Daoy (cell line): Measurements from ENCODE around the gene DUSP23. TPM values are rescaled to one million over a fixed set of nuclear protein-coding genes. Genes with fewer than 3 reads are reported as not detected.
A peak's percentile ranks its signal among the peaks of the same experiment; 100 is the strongest.

Source experiments
- DNase-seq: peaks from one replicate; pipeline ENCODE4 v3.0.0-alpha.2; 2015; ENCODE audit warnings: low read depth
- total RNA-seq: library from RNA; depleted of rRNA; stranded (reverse); fragments of >200 nt; shearing (Covaris generic); gene quantifications from 2 replicates; pipeline ENCODE4 v1.2.3, GENCODE V29; 2014

The DUSP23 gene
- total RNA-seq, 1 experiment from 2014 or later = 1.2 TPM

DNA sequence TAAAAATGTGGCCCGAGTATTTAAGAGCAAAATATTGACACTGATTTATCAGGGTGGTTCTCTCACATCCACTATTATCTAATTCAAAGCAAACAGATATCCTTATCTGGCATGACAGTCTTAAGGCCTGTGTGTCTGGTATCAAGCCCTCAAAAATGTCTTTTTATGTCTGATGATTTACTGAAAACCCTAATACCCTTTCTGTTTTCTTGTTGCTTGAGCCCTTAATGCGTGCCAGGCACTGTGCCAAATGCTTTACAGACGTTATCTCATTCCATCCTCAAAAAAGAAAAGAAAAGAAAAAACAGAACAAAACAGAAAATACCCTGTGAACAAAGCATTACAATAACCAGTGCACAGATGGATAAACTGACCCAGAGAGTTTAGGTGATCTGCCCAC lies 5.7 kb downstream of the DUSP23 start:
- DNase-seq = no peak

DNA sequence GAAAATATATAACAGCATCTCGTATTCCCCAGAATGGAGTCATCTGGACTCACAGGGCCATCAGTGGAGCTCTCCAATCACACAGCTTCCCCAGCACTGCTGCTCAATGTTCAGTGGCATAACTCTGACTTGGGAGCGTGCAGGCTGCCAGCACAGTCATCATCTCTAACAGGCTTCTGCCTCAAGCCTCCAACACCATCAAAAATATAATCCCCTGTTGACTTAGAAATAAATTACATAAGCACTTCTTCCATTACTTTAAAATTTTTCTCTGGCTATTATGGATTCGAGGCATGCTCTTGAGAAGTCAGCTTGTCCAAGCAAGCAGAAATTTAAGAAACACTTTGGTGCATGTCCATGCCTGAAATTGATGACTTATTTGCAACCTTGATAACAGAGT lies 6.2 kb downstream of the DUSP23 start:
- no peak for DNase-seq

DNA sequence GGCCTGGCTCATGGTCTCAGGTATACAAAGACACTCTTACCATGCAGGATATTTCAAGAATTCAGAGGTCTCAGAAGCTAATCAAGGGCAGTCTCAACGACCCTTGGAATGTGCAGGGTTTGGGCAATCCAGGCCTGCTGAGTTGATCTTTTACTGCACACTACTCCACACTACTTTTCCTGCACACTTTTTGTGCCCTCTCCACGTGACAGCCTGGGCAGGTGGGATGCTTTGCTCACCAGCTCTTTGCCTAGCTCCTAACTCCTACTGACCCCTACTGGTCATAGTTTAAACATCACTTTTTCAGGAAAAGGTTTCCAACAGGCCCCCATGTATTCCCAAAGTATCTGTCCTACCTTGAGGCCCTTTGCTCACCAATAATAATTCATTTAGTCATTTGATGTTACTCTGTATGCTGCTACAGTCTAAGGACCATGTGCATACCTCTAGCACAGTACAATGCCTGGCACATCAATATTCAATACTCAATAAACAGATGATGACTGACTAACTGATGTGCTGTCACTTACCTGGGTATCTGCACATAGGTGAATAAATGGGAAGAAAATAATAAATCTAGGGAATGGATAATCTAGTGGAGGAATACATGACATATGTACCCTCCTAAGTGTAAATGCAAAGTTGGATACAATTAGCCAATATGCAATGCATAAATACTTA lies 9.6 kb downstream of the DUSP23 start:
- peak; percentile 20 for DNase-seq

DNA sequence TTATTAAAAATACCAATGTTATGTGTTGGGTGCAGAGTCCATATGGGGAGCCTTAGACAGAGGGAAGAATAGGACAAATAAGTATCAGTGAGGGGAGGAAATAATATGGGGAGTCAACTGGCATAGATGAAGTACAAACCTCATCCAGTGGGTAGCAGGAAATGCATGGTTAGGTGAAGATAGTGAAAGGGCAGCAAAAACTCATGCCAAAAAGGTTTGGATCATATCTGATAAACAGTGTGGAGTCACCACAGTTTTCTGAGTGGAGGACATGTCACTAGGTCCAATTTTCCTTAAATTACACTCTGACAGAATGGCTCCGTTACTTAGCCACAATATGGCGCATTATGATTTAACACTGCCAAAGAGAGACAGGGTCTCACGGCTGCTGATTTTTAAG lies 10.3 kb downstream of the DUSP23 start:
- no peak for DNase-seq

DNA sequence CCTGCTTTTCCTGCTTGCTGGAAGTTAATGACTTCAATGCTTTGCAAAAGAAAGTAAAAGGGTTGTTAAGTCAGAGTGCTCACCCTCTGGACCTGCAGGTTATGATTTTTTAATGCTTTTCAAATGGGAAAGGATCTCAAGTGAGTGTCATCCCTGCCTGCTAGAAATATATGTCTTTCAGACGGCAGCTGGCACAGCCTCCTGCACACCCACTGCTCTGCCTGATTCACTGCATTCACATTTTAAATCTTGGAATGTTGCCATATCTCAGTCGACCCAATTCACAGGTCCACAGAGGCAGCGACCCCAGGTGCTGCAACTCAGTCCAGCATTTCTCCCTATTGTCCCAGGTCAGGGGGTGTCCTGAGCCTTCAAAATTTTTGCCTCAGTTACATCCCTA lies 10.7 kb downstream of the DUSP23 start:
- no peak for DNase-seq

DNA sequence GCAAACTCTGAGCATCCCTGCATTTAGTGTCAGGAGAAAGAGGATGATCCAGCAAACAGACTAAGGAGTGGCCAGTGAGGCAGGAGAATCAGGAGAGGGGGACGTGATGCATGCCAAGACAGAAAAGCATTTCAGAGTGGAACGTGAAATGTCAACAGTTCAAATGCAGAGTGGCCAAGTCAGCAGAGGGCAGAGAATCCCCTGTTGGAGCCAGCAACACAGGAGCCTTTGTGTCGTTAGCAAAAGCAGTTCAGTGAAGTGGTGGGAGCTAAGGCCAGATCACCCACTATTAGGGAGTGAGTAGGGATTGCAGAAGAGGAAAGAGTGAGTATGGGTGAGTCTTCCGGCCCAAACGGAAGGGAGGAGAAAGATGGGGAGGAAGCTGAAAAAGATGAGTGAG lies 14.8 kb downstream of the DUSP23 start:
- no peak for DNase-seq

DNA sequence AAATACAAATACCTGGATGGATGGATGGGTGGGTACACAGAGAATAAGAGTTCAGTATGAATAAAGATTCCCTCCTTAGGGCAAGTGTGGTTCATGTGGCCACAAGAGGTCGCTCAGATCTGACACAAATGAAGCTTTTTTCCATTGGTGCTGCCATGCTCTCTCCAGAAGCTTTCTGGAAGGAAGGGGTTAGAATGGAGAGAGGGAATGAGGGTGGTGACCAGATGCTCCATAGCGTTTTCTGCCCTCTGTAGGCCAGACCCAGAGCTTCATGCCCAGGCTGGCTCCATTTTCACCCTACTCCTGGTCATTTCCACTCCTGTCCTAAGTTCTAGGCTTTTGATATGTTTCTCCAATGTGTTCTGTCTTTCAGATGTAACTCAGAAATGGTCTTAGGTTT lies 18.1 kb downstream of the DUSP23 start:
- DNase-seq = peak; percentile 84

DNA sequence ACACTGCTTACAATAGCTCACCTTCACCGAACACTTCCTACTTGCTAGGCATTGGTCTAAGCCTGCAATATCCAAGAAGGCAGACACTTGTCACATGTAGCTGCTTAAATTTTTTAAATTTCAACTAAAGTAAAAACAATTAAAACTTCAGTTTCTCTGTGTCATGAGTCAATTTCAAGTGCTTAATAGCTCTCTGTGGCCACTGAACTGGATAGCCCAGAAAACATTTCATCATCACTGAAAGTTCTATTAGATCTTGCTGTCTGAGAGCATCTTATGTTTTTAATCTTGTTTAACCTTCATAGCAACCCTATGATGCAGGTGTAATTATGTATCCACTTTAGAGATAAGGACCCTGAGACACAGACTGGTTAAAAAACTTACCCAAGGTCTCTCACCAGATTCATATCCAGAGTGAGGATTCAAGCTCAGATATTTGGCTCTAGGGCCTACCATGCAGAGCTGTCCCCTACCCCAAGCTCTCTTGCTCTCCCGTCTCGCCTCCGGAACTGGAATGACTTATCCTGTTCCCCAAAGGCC lies 18.8 kb downstream of the DUSP23 start:
- no peak for DNase-seq

DNA sequence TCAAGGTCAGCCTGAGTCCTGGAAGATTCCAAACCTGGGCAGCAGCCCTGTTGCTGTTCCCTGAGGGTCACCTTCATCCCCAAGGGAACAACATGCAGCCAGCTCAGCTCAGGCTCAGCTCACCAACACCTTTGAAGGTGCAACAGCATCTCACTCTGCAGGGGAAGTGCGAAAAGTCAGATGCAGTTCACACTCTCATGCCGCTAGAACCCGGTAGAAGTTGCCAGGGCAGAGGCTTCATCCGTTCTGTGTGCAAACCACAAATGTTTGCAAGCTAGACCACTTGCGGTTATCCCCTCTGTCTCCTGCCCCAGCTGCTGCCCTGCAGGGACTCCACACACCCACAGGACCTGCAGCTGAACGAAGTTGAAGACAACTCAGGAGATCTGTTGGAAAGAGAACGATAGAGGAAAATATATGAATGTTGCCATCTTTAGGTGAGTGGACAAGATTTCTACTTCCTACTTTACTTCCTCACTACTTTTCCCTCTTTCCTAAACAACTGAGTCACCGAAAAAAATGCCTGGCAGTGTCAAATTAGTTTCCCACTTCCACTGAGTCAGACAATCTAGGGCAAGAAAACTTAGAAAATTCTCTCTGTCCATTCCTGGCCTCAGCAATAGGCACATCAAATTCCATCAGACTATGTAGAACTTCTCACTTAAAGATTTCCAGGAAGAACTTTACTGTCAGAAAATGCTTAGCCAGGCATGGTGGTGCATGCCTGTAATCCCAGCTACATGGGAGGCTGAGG lies 19.6 kb downstream of the DUSP23 start:
- DNase-seq = peak; percentile 22

DNA sequence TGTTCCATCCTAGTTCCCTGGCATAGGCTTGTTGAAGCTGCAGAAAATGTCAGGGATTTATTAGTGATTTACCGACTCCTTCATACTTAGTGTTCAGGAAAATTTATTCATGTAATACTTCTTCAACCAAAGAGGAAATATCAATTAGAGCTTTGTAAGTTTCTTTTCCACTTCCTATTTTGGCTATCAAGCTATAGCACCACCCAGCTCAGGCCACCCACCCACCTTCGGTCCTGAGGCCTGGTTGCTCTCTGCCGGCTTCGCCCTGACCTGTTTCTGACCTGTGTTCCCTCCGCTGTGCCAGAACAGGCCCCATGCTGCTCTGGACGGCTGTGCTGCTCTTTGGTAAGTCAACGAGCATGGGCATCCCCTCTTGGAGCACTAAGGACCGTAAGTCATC lies 21.3 kb downstream of the DUSP23 start, which contains the start of gene FCRL6:
Gene FCRL6 (plus strand): TSS at position 250 of the 400 bp plus-strand sequence. CDS start 65 bp downstream, at position 315.
- DNase-seq = no peak

DNA sequence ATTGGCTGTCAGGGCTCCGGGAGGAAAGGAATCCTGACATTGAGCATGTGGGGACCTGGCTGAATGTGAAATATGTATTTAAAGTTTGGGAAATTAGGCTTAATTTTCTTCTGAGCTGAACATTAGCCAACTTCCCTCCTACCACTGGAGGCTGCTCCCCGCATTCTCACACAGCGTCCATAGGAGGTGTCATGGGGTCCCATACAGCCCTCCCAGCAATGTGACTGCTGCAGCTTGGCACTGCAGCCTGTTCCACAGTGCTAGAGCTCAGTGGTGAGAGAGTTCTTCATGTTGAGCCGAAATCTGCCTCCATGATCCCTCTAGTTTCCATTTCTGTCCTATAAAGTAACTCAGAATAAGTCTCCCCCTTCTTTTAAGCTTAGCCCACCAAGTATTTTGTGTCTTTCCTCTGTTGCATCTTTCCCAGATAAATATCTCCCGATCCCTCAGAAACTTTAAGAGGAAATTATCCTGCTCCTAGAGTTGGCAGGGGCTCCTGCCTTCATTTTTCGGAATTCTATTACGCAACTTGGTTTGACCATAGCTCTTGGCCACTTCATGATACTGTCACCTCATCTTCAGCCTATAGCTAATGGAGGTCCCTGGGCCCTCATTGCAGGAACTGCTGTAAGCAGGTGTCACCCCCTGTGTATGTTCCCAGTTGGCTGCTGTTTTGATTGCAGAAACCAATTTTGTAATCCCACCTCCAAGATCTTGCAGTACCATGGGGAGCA lies 23.4 kb downstream of the DUSP23 start:
- DNase-seq = no peak

DNA sequence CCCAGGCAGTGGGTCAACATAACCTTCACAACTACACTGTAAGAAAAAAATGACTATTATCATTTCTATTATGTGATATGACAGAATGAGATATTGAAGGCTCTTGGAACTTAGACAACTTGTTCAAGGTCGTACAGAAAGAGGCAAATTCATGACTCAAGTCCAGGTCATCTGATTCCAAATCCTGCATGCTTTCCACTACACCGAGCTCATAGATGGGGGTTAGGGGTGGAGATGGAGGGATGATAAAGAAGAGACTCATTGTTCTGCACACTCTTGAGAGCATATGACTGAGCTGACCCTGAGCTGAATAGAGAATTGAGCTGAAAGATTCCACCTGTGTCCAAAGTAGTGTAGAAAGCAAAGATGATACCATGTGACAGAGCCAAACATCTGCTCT lies 24.2 kb downstream of the DUSP23 start:
- DNase-seq = no peak

DNA sequence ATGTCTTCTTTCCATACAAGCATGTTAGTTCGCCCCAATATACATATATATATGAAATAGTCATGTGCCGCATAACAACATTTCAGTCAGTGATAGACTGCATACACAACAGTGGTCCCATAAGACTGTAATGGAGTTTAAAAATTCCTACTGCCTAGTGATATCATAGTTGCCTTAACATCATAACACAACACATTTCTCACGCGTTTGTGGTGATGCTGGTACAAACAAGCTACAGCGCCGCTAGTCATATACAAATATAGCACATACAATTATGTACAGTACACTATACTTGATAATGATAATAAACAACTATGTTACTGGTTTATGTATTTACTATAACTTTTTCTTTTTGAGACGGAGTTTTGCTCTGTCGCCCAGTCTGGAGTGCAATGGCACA lies 35.2 kb downstream of the DUSP23 start:
- no peak for DNase-seq

DNA sequence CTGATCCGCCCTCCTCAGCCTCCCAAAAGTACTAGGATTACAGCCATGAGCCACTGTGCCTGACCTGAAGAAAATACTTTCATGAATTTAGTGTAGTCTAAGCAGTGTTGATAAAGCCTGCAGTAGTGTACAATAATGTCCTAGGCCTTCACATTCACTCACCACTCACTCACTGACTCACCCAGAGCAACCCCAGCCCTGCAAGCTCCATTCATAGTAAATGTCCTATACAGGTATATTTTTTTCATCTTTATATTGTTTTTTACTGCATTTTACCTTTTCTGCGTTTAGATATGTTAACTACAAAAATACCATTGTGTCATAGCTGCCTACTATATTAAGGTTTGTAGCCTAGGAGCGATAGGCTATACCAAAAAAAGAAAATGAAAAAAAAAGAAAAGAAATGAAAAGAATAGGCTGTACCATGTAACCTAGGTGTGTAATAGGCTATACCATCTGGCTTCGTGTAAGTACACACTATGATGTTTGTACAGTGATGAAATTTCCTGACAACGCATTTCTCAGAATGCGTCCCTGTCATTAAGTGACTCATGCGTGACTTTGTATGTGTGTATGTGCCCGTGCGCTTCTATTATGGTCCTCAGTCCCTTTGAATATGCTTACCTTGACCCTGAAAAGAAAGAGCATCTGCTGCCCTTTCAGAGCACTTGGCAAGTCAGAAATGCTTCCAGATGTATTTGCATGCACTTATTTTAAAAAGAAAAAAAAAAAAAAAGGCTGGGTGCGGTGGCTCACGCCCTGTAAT lies 36.7 kb downstream of the DUSP23 start:
- DNase-seq = peak; percentile 71

DNA sequence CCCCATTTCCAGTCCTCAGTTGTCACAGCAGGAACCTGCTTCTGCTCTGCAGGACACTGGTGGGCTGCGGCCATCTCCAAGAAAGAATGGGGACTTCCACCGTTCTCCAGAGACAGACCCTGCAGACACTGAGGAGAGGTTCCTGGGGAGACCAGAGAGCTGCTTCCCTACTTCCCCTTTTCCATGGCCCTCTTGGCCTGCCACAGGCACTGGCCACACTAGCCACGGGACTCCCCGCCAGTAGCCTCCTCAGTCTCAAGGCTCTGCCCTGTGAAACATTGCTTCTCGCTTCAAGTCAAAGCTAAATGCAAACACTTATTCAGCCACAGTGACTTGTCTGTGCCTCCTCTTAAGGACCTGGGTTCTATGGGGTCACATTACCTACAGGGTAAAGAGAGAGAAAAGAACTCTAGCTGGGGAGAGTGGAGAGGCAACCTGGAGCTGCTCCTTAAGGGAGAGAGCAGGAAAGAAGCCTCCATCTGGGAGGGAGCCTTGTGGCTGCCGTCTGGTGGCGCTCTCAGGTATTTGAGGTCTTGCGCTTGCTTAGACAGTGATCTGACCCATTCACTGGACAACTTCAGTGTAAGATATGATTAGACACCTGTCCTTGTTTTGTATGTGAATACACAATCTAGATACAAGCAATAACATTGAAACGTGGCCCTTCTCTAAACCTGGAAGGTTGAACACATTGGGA lies 40.6 kb downstream of the DUSP23 start:
- DNase-seq = no peak

DNA sequence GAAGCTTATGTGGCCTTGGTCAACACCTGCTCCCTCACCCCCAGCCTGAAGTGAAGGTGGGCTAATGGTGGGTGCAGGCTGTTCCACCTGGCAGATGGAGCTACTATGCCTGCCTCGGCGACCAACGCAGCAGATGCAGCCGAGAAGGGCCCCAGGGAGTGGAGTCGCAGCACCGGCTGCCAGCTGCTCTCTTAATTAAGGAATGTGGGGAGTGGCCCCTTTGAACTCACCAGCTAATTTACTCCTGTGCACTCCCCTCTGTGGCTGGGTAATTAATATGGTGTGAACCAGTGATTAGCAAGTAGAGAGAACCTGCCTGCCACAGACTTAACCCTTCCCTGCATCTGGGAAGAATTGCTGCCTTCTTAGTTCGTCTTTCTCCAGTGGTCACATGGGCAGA lies 42.6 kb downstream of the DUSP23 start:
- no peak for DNase-seq

DNA sequence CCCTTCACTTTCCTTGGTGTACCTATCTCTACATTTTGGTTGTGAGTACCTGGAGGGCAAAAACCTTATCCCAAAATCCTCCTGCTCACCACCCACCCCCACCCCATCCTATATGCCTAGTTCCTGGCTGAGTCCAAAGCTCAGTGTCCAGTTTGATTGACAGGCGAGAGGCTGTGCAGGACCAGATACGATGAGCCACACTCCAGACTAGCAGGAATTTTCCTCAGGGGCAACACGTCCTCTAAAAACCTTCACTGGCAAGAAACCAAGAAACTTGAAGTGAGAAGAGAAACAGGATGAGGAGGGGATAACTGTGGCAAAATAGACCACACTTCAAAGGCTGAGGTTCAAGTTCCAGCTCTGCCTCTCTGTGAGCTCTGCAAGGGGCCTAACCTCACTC lies 44.8 kb downstream of the DUSP23 start:
- no peak for DNase-seq

DNA sequence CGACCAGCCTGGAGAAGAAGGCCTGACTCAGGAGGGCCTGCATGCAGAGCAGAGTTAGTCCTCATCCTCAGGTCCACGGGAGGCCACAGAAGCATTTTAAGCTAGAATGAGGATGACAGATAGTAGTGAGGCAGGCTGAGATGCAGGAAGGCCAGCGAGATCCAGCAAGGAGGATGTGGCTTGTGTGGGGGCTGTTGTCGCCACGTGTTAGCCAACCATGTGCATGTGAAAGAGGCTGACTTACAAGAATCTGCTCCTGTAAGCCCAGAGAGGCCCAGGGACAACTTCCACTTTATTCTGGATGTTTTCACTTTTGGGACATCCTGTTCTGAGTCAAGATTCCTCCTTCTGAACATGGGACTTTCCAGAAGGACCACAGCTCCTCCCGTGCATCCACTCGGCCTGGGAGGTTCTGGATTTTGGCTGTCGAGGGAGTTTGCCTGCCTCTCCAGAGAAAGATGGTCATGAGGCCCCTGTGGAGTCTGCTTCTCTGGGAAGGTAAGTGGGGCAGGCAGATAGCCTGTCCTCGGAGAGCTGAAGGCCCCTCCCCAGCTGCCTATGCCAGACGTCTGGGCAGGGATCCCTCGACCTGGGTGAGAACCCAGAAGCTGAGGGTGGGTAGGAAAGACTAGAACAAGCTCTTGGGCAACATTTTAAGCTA lies 45.8 kb downstream of the DUSP23 start, which contains the start of gene SLAMF8:
Gene SLAMF8 (plus strand): TSS at position 433 of the 661 bp plus-strand sequence. CDS start 26 bp downstream, at position 459.
- peak; percentile 28 for DNase-seq

DNA sequence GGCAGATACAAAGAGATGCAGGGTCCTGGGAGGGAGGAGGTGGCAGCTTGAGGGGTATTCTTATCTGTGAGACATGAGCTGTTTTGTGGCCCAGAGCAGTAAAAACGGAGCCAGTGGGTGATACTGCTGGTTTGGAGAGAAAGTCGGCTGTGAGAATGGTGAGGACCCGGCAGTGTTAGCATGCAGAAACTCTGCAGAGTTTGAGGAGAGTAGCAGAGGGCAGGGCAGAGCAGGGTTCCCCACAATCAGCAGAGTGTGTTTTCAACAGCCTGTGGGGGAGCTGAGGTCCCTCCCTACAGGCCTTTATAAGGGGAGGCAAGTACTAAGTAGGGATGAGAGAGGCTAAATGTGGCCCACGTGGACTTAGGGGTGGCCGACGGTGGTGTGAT lies 46.3 kb downstream of the DUSP23 start:
- DNase-seq = no peak

DNA sequence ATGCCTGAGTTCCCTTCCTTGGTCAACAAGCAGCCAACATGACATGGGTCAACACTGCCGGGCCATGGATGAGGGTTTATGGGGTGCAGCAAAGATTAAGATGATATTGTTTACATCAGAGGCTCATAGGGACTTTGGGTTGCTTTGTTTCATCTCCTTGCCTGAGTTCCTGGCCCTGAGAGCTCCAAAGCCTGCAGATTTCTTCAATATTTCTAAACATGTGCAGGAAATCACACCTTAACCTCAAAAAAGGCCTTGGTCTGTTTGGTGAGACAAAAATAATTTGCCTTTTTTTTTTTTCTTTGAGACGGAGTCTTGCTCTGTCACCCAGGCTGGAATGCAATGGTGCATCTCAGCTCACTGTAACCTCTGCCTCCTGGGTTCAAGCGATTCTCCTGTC lies 46.8 kb downstream of the DUSP23 start:
- no peak for DNase-seq
